GM12874 (cell line): ENCODE results near the gene EHD4.

Experiments used
- CTCF ChIP-seq: IDR thresholded peaks from 2 replicates; pipeline ENCODE4 v1.5.1; 2011; ENCODE audit warnings: low read depth, mild to moderate bottlenecking, control low read depth, low read length, moderate library complexity; ENCODE audit not compliant: insufficient read depth

The EHD4 gene

GRCh38 chr15:41851167-41851523 is 121.2 kb downstream of the EHD4 start:
- TF ChIP-seq CTCF: no peak

GRCh38 chr15:41850482-41851166 is 121.7 kb downstream of the EHD4 start:
- no peak for TF ChIP-seq CTCF

GRCh38 chr15:41849861-41850260 is 122.5 kb downstream of the EHD4 start:
- no peak for TF ChIP-seq CTCF

GRCh38 chr15:41849204-41849603 is 123.2 kb downstream of the EHD4 start:
- no peak for TF ChIP-seq CTCF

- no peak for TF ChIP-seq CTCF
Measured at GRCh38 chr15:41848631-41849030, 123.7 kb downstream of the EHD4 start.

GRCh38 chr15:41847981-41848380 is 124.4 kb downstream of the EHD4 start:
- TF ChIP-seq CTCF: no peak

GRCh38 chr15:41847206-41847605 is 125.2 kb downstream of the EHD4 start:
- no peak for TF ChIP-seq CTCF
